HepG2 (cell line): ENCODE results near the gene SLC36A1. TPM values are rescaled to one million over a fixed set of nuclear protein-coding genes. Genes with fewer than 3 reads are reported as not detected.
A peak's percentile ranks its signal among the peaks of the same experiment; 100 is the strongest.

Source experiments
- FOXK1 ChIP-seq: sonication (generic); formaldehyde crosslinking; IDR thresholded peaks from 2 replicates; pipeline ENCODE4 v1.4.0; 2020; ENCODE audit warnings: low read depth, missing genetic modification reagents, borderline replicate concordance
- HNF4A ChIP-seq: sonication (generic); formaldehyde crosslinking; IDR thresholded peaks from 2 replicates; pipeline ENCODE4 v1.4.0; 2020; ENCODE audit warnings: missing genetic modification reagents
- IKZF4 ChIP-seq: sonication (generic); formaldehyde crosslinking; IDR thresholded peaks from 2 replicates; pipeline ENCODE4 v1.5.1; 2020; ENCODE audit warnings: borderline replicate concordance, mild to moderate bottlenecking, low read depth, missing genetic modification reagents; ENCODE audit errors: not compliant biosample characterization
- KDM6A ChIP-seq: IDR thresholded peaks from 2 replicates; pipeline ENCODE4 v1.6.1; 2016; ENCODE audit warnings: low read depth
- NKX3-1 ChIP-seq: sonication (generic); formaldehyde crosslinking; IDR thresholded peaks from 2 replicates; pipeline ENCODE4 v1.5.0; 2020; ENCODE audit warnings: missing genetic modification reagents
- NR2C2 ChIP-seq: sonication (generic); formaldehyde crosslinking; IDR thresholded peaks from 2 replicates; pipeline ENCODE4 v1.4.0; 2020; ENCODE audit warnings: missing genetic modification reagents, mild to moderate bottlenecking, moderate library complexity, borderline replicate concordance
- SIN3B ChIP-seq: fragments of 150-350 bp; IDR thresholded peaks from 2 replicates; pipeline ENCODE4 v1.6.1; 2014; ENCODE audit warnings: low read length
- ZNF383 ChIP-seq: sonication (generic); formaldehyde crosslinking; IDR thresholded peaks from 2 replicates; pipeline ENCODE4 v1.4.0; 2020; ENCODE audit warnings: missing genetic modification reagents, mild to moderate bottlenecking, borderline replicate concordance
- ZNF549 ChIP-seq: sonication (generic); formaldehyde crosslinking; IDR thresholded peaks from 2 replicates; pipeline ENCODE4 v1.5.0; 2020; ENCODE audit warnings: missing genetic modification reagents
- ZNF816 ChIP-seq: sonication (generic); formaldehyde crosslinking; IDR thresholded peaks from 2 replicates; pipeline ENCODE4 v1.8.0; 2022; ENCODE audit warnings: missing genetic modification reagents, mild to moderate bottlenecking, borderline replicate concordance
- polyA plus RNA-seq, 8 experiments: library from polyadenylated mRNA; depleted of rRNA in 3 of 8; stranded (reverse) in 7 of 8; unstranded in 1 of 8; fragments of >200 nt; fragmentation: Illumina TruSeq in 4 of 8; extraction: Trizol in 4 of 8; gene quantifications; 2 replicates each; pipeline versions ENCODE4 v1.2.1 to v1.2.3, GENCODE V29; 2011 to 2016; ENCODE audit warnings: low read depth in 4 of 8, missing spikeins in 1 of 8, mixed read lengths in 1 of 8; ENCODE audit not compliant: insufficient read depth in 1 of 8
- total RNA-seq, 5 experiments: library from RNA; depleted of rRNA; stranded (reverse); fragments of >200 nt; fragmentation: Illumina TruSeq; extraction: Trizol; gene quantifications; 2 replicates each; pipeline ENCODE4 v1.2.3, GENCODE V29; 2016; ENCODE audit warnings: low read depth in 1 of 5
- TF ChIP-seq, protein P1 (sequence below): sonication (generic); formaldehyde crosslinking; IDR thresholded peaks from 2 replicates; pipeline ENCODE4 v1.4.0; 2020; ENCODE audit warnings: mild to moderate bottlenecking, missing genetic modification reagents
- TF ChIP-seq, protein P2 (sequence below): sonication (generic); formaldehyde crosslinking; IDR thresholded peaks from 2 replicates; pipeline ENCODE4 v1.4.0; 2020; ENCODE audit warnings: missing genetic modification reagents
- TF ChIP-seq, protein P3 (sequence below): sonication (generic); formaldehyde crosslinking; IDR thresholded peaks from 2 replicates; pipeline ENCODE4 v1.4.0; 2020; ENCODE audit warnings: missing genetic modification reagents
- TF ChIP-seq, protein P4 (sequence below): sonication (generic); formaldehyde crosslinking; IDR thresholded peaks from 2 replicates; pipeline ENCODE4 v1.5.0; 2020; ENCODE audit warnings: missing genetic modification reagents, mild to moderate bottlenecking, borderline replicate concordance
- TF ChIP-seq, protein P5 (sequence below): sonication (generic); formaldehyde crosslinking; IDR thresholded peaks from 2 replicates; pipeline ENCODE4 v1.5.1; 2020; ENCODE audit warnings: mild to moderate bottlenecking, missing genetic modification reagents, borderline replicate concordance

The SLC36A1 gene
- total and polyA plus RNA-seq, 2 of the 13 experiments (the other 11 are each of a cell fraction or from before 2014, with no cell fraction given) = 8.0 to 8.9 TPM

DNA sequence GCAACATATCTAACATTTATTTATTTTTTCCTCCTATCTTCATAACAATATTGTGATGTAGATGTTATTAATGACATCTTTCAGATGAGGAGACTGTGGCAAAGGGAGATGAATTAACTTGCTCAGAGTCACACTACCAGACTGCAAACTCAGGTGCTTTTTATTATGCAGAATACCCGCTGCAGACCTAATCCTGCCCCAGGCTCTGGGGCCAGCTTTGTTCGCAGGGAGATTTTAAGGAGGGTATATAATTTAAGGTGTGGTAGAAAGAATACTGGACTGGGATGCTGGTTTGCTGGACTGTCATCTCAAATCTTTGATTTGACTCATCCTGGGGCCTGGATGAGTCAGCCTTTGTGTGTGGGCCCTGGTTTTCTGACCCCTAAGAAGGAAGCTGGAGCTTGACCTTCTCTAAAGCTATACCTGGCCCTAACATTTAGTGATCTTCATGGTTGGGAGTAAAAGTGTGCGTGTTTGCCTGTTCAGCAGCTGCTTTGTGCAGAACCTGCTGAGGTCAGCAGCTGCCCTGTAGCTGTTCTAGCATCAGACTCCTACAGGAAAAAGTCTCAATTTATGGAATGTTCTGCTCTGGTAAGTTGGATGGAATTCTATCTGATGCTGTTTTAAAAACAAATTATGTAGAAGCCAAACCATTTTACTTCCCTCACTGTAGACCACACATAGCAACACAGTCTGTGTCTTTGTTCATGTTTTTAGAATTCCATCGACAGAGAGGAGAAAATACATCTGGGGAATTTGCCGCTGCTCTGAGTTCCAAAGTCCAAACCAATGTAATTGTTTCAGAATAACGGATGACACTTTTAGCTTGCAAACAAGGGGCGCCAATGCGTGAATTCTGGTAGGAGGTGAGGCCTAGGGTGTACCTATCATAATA is 4.5 kb downstream of the SLC36A1 start (continued):
- TF ChIP-seq, protein P1, sequence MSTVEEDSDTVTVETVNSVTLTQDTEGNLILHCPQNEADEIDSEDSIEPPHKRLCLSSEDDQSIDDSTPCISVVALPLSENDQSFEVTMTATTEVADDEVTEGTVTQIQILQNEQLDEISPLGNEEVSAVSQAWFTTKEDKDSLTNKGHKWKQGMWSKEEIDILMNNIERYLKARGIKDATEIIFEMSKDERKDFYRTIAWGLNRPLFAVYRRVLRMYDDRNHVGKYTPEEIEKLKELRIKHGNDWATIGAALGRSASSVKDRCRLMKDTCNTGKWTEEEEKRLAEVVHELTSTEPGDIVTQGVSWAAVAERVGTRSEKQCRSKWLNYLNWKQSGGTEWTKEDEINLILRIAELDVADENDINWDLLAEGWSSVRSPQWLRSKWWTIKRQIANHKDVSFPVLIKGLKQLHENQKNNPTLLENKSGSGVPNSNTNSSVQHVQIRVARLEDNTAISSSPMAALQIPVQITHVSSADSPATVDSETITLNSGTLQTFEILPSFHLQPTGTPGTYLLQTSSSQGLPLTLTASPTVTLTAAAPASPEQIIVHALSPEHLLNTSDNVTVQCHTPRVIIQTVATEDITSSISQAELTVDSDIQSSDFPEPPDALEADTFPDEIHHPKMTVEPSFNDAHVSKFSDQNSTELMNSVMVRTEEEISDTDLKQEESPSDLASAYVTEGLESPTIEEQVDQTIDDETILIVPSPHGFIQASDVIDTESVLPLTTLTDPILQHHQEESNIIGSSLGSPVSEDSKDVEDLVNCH (CRISPR knock-in tag) = no peak
- TF ChIP-seq, protein P2, sequence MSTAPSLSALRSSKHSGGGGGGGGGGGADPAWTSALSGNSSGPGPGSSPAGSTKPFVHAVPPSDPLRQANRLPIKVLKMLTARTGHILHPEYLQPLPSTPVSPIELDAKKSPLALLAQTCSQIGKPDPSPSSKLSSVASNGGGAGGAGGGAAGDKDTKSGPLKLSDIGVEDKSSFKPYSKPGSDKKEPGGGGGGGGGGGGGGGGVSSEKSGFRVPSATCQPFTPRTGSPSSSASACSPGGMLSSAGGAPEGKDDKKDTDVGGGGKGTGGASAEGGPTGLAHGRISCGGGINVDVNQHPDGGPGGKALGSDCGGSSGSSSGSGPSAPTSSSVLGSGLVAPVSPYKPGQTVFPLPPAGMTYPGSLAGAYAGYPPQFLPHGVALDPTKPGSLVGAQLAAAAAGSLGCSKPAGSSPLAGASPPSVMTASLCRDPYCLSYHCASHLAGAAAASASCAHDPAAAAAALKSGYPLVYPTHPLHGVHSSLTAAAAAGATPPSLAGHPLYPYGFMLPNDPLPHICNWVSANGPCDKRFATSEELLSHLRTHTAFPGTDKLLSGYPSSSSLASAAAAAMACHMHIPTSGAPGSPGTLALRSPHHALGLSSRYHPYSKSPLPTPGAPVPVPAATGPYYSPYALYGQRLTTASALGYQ (CRISPR knock-in tag) = no peak
- TF ChIP-seq, protein P3, sequence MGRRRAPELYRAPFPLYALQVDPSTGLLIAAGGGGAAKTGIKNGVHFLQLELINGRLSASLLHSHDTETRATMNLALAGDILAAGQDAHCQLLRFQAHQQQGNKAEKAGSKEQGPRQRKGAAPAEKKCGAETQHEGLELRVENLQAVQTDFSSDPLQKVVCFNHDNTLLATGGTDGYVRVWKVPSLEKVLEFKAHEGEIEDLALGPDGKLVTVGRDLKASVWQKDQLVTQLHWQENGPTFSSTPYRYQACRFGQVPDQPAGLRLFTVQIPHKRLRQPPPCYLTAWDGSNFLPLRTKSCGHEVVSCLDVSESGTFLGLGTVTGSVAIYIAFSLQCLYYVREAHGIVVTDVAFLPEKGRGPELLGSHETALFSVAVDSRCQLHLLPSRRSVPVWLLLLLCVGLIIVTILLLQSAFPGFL (CRISPR knock-in tag) = no peak
- TF ChIP-seq ZNF816 (no peak), KDM6A (CRISPR knock-in tag) (0 out of 2 replicates have a peak, but pooled peaks have one; percentile 28), NR2C2 (CRISPR knock-in tag) (no peak), HNF4A (CRISPR knock-in tag) (peak; percentile 72), SIN3B (no peak), FOXK1 (peak; percentile 11; the same call in 1 of the 2 replicates), IKZF4 (CRISPR knock-in tag) (no peak), ZNF383 (CRISPR knock-in tag) (no peak), ZNF549 (no peak), NKX3-1 (no peak)
- TF ChIP-seq, protein P4, sequence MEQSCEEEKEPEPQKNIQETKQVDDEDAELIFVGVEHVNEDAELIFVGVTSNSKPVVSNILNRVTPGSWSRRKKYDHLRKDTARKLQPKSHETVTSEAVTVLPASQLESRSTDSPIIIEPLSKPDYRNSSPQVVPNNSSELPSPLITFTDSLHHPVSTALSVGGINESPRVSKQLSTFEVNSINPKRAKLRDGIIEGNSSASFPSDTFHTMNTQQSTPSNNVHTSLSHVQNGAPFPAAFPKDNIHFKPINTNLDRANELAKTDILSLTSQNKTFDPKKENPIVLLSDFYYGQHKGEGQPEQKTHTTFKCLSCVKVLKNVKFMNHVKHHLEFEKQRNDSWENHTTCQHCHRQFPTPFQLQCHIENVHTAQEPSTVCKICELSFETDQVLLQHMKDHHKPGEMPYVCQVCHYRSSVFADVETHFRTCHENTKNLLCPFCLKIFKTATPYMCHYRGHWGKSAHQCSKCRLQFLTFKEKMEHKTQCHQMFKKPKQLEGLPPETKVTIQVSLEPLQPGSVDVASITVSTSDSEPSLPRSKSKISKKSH = no peak
- TF ChIP-seq, protein P5, sequence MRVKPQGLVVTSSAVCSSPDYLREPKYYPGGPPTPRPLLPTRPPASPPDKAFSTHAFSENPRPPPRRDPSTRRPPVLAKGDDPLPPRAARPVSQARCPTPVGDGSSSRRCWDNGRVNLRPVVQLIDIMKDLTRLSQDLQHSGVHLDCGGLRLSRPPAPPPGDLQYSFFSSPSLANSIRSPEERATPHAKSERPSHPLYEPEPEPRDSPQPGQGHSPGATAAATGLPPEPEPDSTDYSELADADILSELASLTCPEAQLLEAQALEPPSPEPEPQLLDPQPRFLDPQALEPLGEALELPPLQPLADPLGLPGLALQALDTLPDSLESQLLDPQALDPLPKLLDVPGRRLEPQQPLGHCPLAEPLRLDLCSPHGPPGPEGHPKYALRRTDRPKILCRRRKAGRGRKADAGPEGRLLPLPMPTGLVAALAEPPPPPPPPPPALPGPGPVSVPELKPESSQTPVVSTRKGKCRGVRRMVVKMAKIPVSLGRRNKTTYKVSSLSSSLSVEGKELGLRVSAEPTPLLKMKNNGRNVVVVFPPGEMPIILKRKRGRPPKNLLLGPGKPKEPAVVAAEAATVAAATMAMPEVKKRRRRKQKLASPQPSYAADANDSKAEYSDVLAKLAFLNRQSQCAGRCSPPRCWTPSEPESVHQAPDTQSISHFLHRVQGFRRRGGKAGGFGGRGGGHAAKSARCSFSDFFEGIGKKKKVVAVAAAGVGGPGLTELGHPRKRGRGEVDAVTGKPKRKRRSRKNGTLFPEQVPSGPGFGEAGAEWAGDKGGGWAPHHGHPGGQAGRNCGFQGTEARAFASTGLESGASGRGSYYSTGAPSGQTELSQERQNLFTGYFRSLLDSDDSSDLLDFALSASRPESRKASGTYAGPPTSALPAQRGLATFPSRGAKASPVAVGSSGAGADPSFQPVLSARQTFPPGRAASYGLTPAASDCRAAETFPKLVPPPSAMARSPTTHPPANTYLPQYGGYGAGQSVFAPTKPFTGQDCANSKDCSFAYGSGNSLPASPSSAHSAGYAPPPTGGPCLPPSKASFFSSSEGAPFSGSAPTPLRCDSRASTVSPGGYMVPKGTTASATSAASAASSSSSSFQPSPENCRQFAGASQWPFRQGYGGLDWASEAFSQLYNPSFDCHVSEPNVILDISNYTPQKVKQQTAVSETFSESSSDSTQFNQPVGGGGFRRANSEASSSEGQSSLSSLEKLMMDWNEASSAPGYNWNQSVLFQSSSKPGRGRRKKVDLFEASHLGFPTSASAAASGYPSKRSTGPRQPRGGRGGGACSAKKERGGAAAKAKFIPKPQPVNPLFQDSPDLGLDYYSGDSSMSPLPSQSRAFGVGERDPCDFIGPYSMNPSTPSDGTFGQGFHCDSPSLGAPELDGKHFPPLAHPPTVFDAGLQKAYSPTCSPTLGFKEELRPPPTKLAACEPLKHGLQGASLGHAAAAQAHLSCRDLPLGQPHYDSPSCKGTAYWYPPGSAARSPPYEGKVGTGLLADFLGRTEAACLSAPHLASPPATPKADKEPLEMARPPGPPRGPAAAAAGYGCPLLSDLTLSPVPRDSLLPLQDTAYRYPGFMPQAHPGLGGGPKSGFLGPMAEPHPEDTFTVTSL (CRISPR knock-in tag) = no peak
